Heart left ventricle (tissue), 16 donors: ENCODE measurements around the gene FADS2. TPM values are rescaled to one million over a fixed set of nuclear protein-coding genes. Genes with fewer than 3 reads are reported as not detected.

ENCODE experiments used
- ATAC-seq, 4 donors: fragments of 200-7000 bp; cut with Tn5 transposase; one replicate each; pipeline ENCODE4 v1.9.1; 2020 to 2022; ENCODE audit warnings: moderate library complexity in 4 of 4, mild to moderate bottlenecking in 3 of 4, moderate number of reproducible peaks in 1 of 4
- DNase-seq, 5 donors: peaks; one replicate each; pipeline ENCODE4 v3.0.0-alpha.2; 2020
- H3K27ac ChIP-seq, 12 donors: fragments of 200-600 bp; sonication (generic) in 4 of 12; one replicate each; pipeline versions ENCODE4 v1.5.0 to v1.8.0; 2016 to 2022; ENCODE audit warnings: mild to moderate bottlenecking in 2 of 12
- H3K27me3 ChIP-seq, 9 donors: fragments of 200-600 bp; sonication (generic) in 2 of 9; one replicate each; pipeline versions ENCODE4 v1.5.1 to v1.8.0; 2016 to 2022; ENCODE audit warnings: mild to moderate bottlenecking in 3 of 9
- H3K36me3 ChIP-seq, 9 donors: fragments of 200-600 bp; sonication (generic) in 2 of 9; one replicate each; pipeline versions ENCODE4 v1.5.0 to v1.8.0; 2018 to 2022; ENCODE audit warnings: mild to moderate bottlenecking in 2 of 9
- H3K4me1 ChIP-seq, 12 donors: fragments of 200-600 bp; sonication (generic) in 4 of 12; one replicate each; pipeline versions ENCODE4 v1.5.0 to v1.8.0; 2016 to 2022; ENCODE audit warnings: mild to moderate bottlenecking in 3 of 12
- H3K4me3 ChIP-seq, 12 donors: fragments of 200-600 bp; sonication (generic) in 4 of 12; one replicate each; pipeline versions ENCODE4 v1.5.0 to v1.8.0; 2017 to 2022; ENCODE audit warnings: mild to moderate bottlenecking in 9 of 12, moderate library complexity in 4 of 12
- H3K9me3 ChIP-seq, 12 donors: fragments of 200-600 bp; sonication (generic) in 4 of 12; one replicate each; pipeline versions ENCODE4 v1.5.0 to v1.8.0; 2016 to 2022; ENCODE audit warnings: mild to moderate bottlenecking in 1 of 12
- CTCF ChIP-seq, 12 donors: fragments of 200-600 bp; sonication (generic) in 4 of 12; IDR thresholded peaks; one replicate each; pipeline versions ENCODE4 v1.5.0 to v1.8.0; 2018 to 2022; ENCODE audit warnings: antibody characterized with exemption in 12 of 12, mild to moderate bottlenecking in 5 of 12
- POLR2A ChIP-seq, 2 donors: fragments of 450-650 bp; IDR thresholded peaks; one replicate each; pipeline ENCODE4 v1.6.1; 2017; ENCODE audit warnings: antibody characterized with exemption in 2 of 2, mild to moderate bottlenecking in 2 of 2, moderate library complexity in 2 of 2
- WGBS, 4 donors: extraction: QIAGEN DNeasy Blood & Tissue Kit in 2 of 4; methylation state at CpG; one replicate each; pipeline versions ENCODE4 v1.1.5 to v1.1.7; 2013 to 2018; 5-methylcytosine and 5-hydroxymethylcytosine counted together
- intact Hi-C, 10 donors: fragments of 100-400 bp; cut with DNase I; formaldehyde crosslinking; loops; one replicate each; pipeline versions ENCODE4 v1.11.1 to v1.14.2; 2022
- polyA plus RNA-seq, 2 donors: library from polyadenylated mRNA; stranded (reverse); fragments of 200-250 nt; gene quantifications; one replicate each; pipeline ENCODE4 v1.2.3, GENCODE V29; 2013
- total RNA-seq, 9 donors: library from RNA; depleted of rRNA in 2 of 9; stranded (reverse); fragments of >200 nt in 2 of 9; fragmentation: NEBNext Ultra II Directional in 3 of 9; extraction: Animal tissue kit (Norgen Biotek cat#: 25700) in 3 of 9; gene quantifications; one replicate each; pipeline versions ENCODE4 v1.1.0 to v1.2.4, GENCODE V29; 2016 to 2023
- donor health status: ischemic (EF 13 %, LVEDD 7.1; RV severe dilation, severe dysfunction).
- donor health status: healthy with polysubstance abuse.
- donor health status: DM: no; HTN: yes; CAD: no.
- donor health status: DM: no; HTN: no; CAD: no.
- donor health status: ischemic (EF 25% LVEDD 6.9; RV normal size, moderate dysfunction).
- donor health status: ischemic (EF 25% LVEDD 5.7; RV mildly dilated, moderate dysfunction).
- donor health status: healthy.
- donor health status: DM: yes; HTN: yes; CAD: no.
- donor health status: ischemic (EF 35%, LVEDD 5.7; RV mildly dilated, moderate dysfunction).
- donor health status: nonischemic (EF 11% LVEDD 7.7; RV severe dilation, severe dysfunction).
- donor health status: DM: yes; HTN: yes; CAD: no.
- donor health status: PGD.
- donor health status: ischemic (EF 29% LVEDD 5.4; RV normal size, mild dysfunction).
- donor health status: nonischemic (EF 23%, LVEDD 6.1; RV moderate dilation, normal function).

Gene FADS2
- total and polyA plus RNA-seq, 11 donors = 2.6 to 43.6 (median 19.2) TPM

- ATAC-seq (no peak), DNase-seq (no peak)
- 60 to 65% (median 62%) methylated on average over 5 of the region's 5 CpGs for WGBS, 4 donors
- Histone ChIP-seq H3K9me3 (no peaks in the 10 kb centered on the region), H3K4me1 (peaks cover 4 to 43% (median 22%) of the 10 kb centered on the region in 12 donors), H3K27me3 (no peaks in the 10 kb centered on the region), H3K36me3 (peaks cover 0 to 26% (median 0%) of the 10 kb centered on the region in 9 donors), H3K27ac (peak overlapping the region in 2 of 12 donors; percentile 24 to 31), H3K4me3 (no peak overlapping the region)
- TF ChIP-seq CTCF (IDR thresholded peaks at IDR 0.05) (no peak), POLR2A (IDR thresholded peaks at IDR 0.05) (no peak)
- intact Hi-C loops = loop anchor here in 6 of 10 donors (5.0 kb wide), 3 partner anchors 68 to 97 kb away; partner anchors contain the start of gene FADS1 (in 3 of the 6)
Observed at GRCh38 chr11:61893981-61894380, 65.9 kb downstream of the FADS2 start.

GRCh38 chr11:61895046-61895717 lies 67.1 kb downstream of the FADS2 start:
- DNase-seq (no peak), ATAC-seq (no peak)
- intact Hi-C loops = loop anchor here in 7 of 10 donors (5.0 kb wide), 3 partner anchors 98 to 212 kb away; no protein-coding TSS in a partner anchor
- Histone ChIP-seq H3K9me3 (no peaks in the 10 kb centered on the region), H3K4me1 (peaks cover 0 to 35% (median 13%) of the 10 kb centered on the region in 12 donors), H3K4me3 (no peak overlapping the region), H3K27me3 (no peaks in the 10 kb centered on the region), H3K36me3 (peaks cover 0 to 29% (median 0%) of the 10 kb centered on the region in 9 donors), H3K27ac (peak overlapping the region in 1 of 12 donors; percentile 24)
- WGBS, 4 donors = 84 to 88% (median 86%) methylated on average over 17 of the region's 17 CpGs
- TF ChIP-seq POLR2A (IDR thresholded peaks at IDR 0.05) (no peak), CTCF (IDR thresholded peaks at IDR 0.05) (no peak)

GRCh38 chr11:61895718-61896059 lies 67.6 kb downstream of the FADS2 start:
- WGBS, 4 donors = 66 to 71% (median 69%) methylated on average over 4 of the region's 4 CpGs
- Histone ChIP-seq H3K36me3 (peaks cover 0 to 34% (median 0%) of the 10 kb centered on the region in 9 donors), H3K27ac (no peak overlapping the region), H3K9me3 (no peaks in the 10 kb centered on the region), H3K4me3 (no peak overlapping the region), H3K4me1 (peaks cover 0 to 30% (median 7%) of the 10 kb centered on the region in 12 donors), H3K27me3 (no peaks in the 10 kb centered on the region)
- ATAC-seq (no peak), DNase-seq (no peak)
- TF ChIP-seq POLR2A (IDR thresholded peaks at IDR 0.05) (no peak), CTCF (IDR thresholded peaks at IDR 0.05) (no peak)
- intact Hi-C loops = loop anchor here in 9 of 10 donors (2.0 to 5.0 kb wide), 9 partner anchors 25 to 212 kb away; no protein-coding TSS in a partner anchor

- no peak for ATAC-seq
- TF ChIP-seq POLR2A (IDR thresholded peaks at IDR 0.05) (no peak), CTCF (IDR thresholded peaks at IDR 0.05) (no peak)
- H3K36me3 ChIP-seq = peaks cover 0 to 46% (median 3%) of the 10 kb centered on the region in 9 donors
- 88 to 91% (median 89%) methylated on average over 15 of the region's 15 CpGs for WGBS, 4 donors
- no peak overlapping the region for H3K4me3 ChIP-seq
- no peak overlapping the region for H3K27ac ChIP-seq
- intact Hi-C loops = loop anchor here (1.0 to 5.0 kb wide), 11 partner anchors 26 to 210 kb away; no protein-coding TSS in a partner anchor
- H3K27me3 ChIP-seq = no peaks in the 10 kb centered on the region
- no peak for DNase-seq
- H3K9me3 ChIP-seq = no peaks in the 10 kb centered on the region
- peaks cover 0 to 28% (median 4%) of the 10 kb centered on the region in 12 donors for H3K4me1 ChIP-seq
Observed at GRCh38 chr11:61896665-61897386, 68.7 kb downstream of the FADS2 start.
